IPS-11a (cell line): ENCODE results near the gene NUAK2.
"Not testable (repeated sequence)": the region's sequence is repeated elsewhere in the genome, so short reads cannot be mapped to it uniquely, and the experiment has no call there.

Experiments used
- H3K4me3 ChIP-seq: one replicate; pipeline ENCODE4 v1.5.1; 2013; ENCODE audit warnings: low read depth, low read length, control low read depth

Gene NUAK2

DNA sequence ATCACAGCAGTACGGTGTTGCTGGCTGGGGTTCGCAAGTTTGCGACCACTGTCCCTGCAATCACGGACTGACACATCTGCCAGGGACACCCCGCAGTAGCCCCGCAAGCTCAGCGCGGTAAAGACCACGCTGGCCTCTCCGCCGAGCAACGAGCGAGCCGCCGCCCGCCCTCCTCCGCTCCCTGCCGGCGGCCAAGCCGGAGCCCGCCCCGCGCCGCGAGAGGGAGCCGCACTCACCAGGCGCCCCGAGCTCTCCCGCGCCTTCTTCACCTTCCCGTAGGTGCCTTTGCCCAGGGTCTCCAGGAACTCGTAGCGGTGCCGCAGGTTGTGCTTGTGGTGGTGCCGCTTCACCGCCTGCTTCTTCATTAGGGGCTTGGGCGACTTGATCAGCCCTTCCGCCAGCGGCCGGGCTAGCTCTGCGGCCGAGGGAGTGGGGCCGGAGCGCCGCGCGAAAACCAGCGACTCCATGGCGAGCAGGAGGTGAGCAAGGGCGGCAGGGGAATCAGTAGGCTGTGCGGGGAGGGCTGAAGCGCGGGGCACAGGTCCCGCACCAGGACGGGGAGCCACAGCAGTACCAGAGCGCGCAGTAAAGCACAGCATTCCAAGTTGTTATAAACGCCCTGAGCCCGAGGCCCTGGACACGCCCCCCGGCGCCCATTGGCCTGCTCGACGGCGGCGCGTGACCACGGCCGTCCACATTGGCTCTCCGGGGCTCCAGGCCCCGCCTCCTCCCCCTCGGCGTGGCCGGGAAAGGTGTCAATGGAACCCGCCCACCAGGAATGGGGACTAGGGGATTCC is at the start of gene NUAK2:
Gene NUAK2, minus strand, starts transcription at position 584 of the 797 bp plus-strand sequence. Its CDS starts 117 bp downstream, at position 467.
- H3K4me3 ChIP-seq = peak within 1 kb of the TSS; percentile 96

- no peak overlapping the region for H3K4me3 ChIP-seq
Measured at GRCh38 chr1:205370780-205371179, 49.2 kb upstream of the NUAK2 start.

DNA sequence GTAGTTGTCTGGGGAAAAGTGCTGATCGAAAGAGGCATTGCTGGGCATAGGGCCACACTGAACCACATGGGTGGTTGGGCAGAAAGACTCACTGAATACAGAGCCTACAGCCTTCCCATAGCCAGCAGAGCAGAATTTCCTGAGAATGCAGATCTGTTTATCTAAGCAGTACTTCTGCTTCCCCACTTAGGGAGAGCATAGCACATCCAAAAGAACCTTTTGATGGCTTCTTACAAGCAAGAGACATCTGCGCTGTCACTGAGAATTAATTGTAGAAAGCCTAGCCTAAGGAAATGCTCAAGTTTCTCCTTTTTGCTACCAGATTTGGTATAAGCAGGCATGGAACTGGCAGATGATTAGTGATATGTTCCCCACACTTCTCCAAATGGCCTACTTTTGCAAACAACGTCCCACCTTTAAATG is 48.2 kb upstream of the NUAK2 start:
- no peak overlapping the region for H3K4me3 ChIP-seq

- no peak overlapping the region for H3K4me3 ChIP-seq
Measured at GRCh38 chr1:205368478-205368877, 46.9 kb upstream of the NUAK2 start.

DNA sequence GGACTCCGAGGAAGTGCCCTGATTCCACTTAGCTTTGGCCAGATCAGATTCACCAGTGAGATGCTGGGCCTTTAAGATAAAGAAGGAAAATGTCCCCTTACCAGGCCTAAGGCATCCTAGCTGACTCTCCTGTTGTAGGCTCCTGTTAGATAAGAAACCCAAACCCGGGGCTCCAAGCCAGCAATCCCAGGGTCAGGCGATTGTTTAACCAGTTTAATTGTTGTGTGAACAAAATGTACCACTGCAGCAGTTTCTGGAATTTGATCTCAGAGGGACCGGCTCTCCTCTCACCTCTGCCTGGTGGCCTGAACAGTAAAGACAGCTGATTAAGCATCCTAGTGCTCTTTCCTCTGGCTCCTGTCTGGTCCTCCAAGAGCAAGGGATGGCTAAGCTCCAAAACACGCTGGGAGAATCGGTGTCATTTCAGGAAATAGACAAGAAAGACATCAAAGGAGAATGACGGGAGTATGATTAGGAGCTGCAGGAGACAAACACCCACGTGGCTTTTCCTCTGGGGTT is 44.5 kb upstream of the NUAK2 start:
- H3K4me3 ChIP-seq = no peak overlapping the region

GRCh38 chr1:205365086-205365485 is 43.5 kb upstream of the NUAK2 start:
- not testable (repeated sequence) for H3K4me3 ChIP-seq

GRCh38 chr1:205360891-205361290 is 39.3 kb upstream of the NUAK2 start:
- H3K4me3 ChIP-seq = no peak overlapping the region

GRCh38 chr1:205359771-205360565 is 38.4 kb upstream of the NUAK2 start:
- no peak overlapping the region for H3K4me3 ChIP-seq

DNA sequence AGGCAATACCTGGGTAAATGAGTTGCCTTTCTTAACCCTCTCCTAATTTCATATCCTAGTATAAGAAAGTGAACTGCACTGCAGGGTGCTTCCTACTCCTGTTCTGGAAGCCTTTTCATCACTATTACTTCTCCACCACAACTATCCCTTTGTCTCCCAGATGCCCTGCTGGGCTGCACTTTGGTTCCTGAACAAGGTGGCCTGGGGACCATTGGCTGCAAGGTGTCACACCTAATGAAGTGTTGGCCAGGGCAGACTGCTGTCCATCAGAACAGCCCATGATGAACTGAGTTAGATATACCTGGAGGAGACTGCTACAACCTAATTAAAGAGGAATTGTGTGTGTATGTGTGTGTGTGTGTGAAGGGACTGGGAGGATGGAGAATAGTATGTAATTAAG is 37.0 kb upstream of the NUAK2 start:
- H3K4me3 ChIP-seq = no peak overlapping the region

- H3K4me3 ChIP-seq = no peak overlapping the region
Measured at GRCh38 chr1:205357567-205357966, 36.0 kb upstream of the NUAK2 start.

GRCh38 chr1:205356440-205357139 is 35.0 kb upstream of the NUAK2 start, which contains the start of gene KLHDC8A:
TSS of gene KLHDC8A (minus strand) at chr1:205356922. CDS start at chr1:205343604, 13,318 bp downstream.
- H3K4me3 ChIP-seq = no peak within 1 kb of the TSS

GRCh38 chr1:205355075-205355453 is 33.5 kb upstream of the NUAK2 start:
- H3K4me3 ChIP-seq = no peak overlapping the region

GRCh38 chr1:205354259-205355074 is 32.9 kb upstream of the NUAK2 start:
- no peak overlapping the region for H3K4me3 ChIP-seq

GRCh38 chr1:205353612-205354011 is 32.1 kb upstream of the NUAK2 start:
- H3K4me3 ChIP-seq = no peak overlapping the region

DNA sequence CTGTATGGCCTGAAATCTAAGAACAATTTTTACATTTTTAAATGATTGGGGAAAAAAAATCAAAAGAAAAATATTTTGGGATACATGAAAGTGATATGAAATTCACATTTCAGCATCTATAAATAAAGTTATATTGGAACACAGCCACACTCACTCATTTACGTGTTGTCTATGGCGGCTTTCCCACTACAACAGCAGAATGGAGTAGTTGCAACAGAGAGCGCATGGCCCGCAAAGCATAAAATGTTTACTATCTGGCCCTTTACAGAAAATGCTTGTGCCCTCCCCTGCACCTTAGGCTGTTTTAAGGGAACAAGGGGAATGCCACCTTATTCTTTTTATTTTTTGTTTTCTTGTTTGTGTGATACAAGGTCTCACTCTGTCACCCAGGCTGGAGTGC is 31.6 kb upstream of the NUAK2 start:
- H3K4me3 ChIP-seq = no peak overlapping the region

DNA sequence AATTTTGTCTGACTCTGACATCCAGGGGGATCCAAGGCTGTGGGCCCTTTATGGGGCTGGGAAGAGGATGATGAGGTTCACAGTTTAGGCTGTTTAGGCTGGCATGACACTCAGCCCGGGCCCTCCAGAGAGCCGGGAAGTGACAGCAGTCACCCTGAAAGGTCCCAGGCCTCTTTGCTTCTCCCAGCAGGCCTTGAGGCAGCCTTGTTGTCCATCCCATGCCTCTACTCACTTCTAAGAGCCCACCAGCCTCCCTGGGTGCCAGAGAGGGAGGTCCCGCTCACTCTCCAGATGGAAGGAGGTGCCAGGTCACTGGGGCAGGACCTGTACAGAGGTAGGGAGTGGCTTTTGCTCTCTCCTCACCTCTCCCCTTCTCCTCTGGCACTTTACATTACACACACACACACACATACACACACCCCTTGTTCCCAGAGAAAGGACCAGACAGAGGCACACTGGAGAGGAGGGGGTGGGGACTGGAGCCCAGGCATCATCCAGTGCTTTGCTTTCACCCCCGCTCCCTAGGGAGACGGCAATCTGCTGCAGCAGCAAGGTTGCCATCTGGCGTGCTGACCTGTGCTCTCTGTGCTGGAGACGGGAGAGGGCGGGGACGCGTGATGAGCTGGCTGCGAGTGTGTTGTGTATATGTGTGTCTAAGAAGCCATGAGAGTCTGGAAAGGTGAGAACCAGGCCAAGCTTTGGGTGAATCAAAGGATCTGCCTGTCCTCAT is 30.6 kb upstream of the NUAK2 start:
- H3K4me3 ChIP-seq = no peak overlapping the region

DNA sequence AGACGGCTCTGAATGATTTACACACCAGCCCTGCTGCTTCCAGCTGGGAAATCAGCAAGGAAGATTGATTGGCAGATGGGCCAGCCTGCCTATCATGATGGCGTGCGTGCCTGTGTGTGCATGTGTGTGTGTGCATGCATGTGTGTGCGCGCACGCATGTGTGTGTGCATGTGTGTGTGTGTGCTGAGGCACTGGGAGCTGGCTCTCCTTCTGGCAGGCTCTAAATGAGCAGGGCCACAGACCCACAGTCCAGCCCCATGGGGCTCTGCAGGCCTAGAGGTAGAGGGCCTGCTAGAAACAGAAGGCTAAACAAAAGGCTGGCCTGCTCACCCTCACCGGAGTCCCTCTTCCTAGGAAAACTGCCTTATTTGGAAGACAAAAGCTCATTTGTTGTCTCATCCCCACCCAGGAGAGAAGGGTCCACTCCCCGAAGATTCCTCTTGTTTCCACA is 29.2 kb upstream of the NUAK2 start:
- H3K4me3 ChIP-seq = no peak overlapping the region

DNA sequence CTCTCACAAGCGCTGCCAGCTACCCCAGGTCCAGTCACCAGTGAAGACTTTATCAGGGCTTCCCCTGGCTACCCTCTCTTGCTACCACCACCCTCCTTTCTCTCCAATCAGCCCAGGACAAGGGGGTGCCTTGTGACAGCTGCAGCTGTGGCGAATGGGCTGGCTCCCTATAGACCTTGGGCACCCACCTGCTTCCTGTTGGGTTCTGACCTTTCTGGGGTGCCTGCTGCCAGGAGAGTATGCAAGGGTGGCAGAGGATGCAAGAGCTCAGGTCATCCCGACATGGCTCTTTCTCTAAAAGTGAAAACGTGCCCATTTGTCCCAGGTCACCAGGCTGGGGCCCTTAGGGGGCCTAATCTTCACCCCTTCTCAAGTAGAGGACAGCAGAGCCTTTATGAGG is 28.6 kb upstream of the NUAK2 start:
- no peak overlapping the region for H3K4me3 ChIP-seq
